HL-60 (cell line): Measurements from ENCODE around the gene CCDC159.

Source experiments
- DNase-seq, 2 experiments: peaks; one replicate each; pipeline ENCODE4 v3.0.0-alpha.2; 2010 to 2020; ENCODE audit warnings: low read depth in 1 of 2, low spot score in 1 of 2
- H3K27ac ChIP-seq: fragments of 250-450 bp; sonication (Bioruptor Pico); replicated peaks from 2 replicates; pipeline ENCODE4 v1.5.1; 2020; ENCODE audit warnings: mild to moderate bottlenecking, moderate library complexity
- H3K27me3 ChIP-seq: fragments of 250-450 bp; sonication (Bioruptor Pico); 2 replicates; pipeline ENCODE4 v1.5.1; 2021; ENCODE audit warnings: mild to moderate bottlenecking, moderate library complexity; ENCODE audit not compliant: insufficient read depth, poor library complexity, severe bottlenecking
- H3K4me3 ChIP-seq: replicated peaks from 2 replicates; pipeline ENCODE4 v1.5.1; 2011; ENCODE audit warnings: mild to moderate bottlenecking, control low read depth, low read length; ENCODE audit not compliant: insufficient read depth
- GABPA ChIP-seq: IDR thresholded peaks from 2 replicates; pipeline ENCODE4 v1.6.1; 2012; ENCODE audit warnings: low read depth
- POLR2AphosphoS5 ChIP-seq: IDR thresholded peaks from 2 replicates; pipeline ENCODE4 v1.6.1; 2012; ENCODE audit warnings: low read depth
- SPI1 ChIP-seq: IDR thresholded peaks from 2 replicates; pipeline ENCODE4 v1.6.1; 2012; ENCODE audit warnings: low read depth, mild to moderate bottlenecking, borderline replicate concordance
- TF ChIP-seq, protein P1 (sequence below): IDR thresholded peaks from one replicate; pipeline ENCODE4 v1.5.1; 2011; ENCODE audit warnings: low read length, control low read depth, inconsistent platforms; ENCODE audit not compliant: insufficient read depth
- TF ChIP-seq, protein P2 (sequence below): IDR thresholded peaks from 2 replicates; pipeline ENCODE4 v1.6.1; 2012; ENCODE audit warnings: low read depth; ENCODE audit not compliant: insufficient replicate concordance

Gene CCDC159

DNA sequence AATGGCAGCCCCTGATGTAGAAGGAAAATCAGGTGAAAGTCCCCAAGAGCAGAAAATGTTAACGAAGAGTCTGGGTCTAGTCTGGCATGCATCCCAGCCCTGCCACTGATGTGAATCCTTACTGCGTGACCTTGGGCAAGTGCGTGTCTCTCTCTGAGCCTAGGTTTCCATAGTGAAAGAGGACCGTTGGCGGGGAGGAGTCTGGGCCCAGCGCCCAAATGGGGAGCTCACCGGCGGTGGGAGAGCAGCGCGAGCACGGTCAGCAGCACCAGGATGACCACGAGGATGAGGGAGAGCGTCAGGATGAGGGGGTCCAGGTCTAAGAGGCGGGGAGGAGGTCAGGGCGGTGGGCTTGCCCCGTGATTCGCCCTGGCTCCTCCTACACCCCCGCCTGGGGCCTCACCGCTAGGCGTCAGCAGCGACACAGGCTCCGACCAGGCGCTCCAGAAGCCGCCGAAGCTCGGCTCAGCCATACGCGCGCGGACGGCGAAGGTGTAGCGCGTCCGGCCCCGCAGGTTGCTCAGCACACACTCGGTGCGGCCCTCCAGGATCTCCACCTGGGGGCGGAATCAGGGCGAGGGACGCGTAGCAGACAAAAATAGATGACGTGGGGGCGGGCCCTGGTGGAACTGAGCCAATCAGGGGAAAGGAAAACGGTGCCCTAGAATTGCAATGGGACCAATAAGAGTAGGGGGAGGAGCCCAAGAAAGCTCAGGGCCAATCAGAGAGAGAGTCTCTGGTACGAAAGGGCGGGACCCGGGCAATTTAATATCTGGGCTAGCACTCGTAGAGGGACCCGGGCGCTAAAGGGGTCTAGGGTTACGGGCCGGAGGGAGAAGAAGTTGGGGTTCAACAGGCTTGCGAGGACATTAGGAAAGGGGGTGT is 34.6 kb downstream of the CCDC159 start:
- H3K27me3 ChIP-seq = peaks cover 8% of the 10 kb centered on the region
- TF ChIP-seq POLR2AphosphoS5 (peak; percentile 84), GABPA (no peak)
- TF ChIP-seq, protein P1, sequence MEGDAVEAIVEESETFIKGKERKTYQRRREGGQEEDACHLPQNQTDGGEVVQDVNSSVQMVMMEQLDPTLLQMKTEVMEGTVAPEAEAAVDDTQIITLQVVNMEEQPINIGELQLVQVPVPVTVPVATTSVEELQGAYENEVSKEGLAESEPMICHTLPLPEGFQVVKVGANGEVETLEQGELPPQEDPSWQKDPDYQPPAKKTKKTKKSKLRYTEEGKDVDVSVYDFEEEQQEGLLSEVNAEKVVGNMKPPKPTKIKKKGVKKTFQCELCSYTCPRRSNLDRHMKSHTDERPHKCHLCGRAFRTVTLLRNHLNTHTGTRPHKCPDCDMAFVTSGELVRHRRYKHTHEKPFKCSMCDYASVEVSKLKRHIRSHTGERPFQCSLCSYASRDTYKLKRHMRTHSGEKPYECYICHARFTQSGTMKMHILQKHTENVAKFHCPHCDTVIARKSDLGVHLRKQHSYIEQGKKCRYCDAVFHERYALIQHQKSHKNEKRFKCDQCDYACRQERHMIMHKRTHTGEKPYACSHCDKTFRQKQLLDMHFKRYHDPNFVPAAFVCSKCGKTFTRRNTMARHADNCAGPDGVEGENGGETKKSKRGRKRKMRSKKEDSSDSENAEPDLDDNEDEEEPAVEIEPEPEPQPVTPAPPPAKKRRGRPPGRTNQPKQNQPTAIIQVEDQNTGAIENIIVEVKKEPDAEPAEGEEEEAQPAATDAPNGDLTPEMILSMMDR = peak; percentile 67
- TF ChIP-seq, protein P2, sequence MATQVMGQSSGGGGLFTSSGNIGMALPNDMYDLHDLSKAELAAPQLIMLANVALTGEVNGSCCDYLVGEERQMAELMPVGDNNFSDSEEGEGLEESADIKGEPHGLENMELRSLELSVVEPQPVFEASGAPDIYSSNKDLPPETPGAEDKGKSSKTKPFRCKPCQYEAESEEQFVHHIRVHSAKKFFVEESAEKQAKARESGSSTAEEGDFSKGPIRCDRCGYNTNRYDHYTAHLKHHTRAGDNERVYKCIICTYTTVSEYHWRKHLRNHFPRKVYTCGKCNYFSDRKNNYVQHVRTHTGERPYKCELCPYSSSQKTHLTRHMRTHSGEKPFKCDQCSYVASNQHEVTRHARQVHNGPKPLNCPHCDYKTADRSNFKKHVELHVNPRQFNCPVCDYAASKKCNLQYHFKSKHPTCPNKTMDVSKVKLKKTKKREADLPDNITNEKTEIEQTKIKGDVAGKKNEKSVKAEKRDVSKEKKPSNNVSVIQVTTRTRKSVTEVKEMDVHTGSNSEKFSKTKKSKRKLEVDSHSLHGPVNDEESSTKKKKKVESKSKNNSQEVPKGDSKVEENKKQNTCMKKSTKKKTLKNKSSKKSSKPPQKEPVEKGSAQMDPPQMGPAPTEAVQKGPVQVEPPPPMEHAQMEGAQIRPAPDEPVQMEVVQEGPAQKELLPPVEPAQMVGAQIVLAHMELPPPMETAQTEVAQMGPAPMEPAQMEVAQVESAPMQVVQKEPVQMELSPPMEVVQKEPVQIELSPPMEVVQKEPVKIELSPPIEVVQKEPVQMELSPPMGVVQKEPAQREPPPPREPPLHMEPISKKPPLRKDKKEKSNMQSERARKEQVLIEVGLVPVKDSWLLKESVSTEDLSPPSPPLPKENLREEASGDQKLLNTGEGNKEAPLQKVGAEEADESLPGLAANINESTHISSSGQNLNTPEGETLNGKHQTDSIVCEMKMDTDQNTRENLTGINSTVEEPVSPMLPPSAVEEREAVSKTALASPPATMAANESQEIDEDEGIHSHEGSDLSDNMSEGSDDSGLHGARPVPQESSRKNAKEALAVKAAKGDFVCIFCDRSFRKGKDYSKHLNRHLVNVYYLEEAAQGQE = no peak
- peak overlapping the region; percentile 64 for H3K4me3 ChIP-seq
- DNase-seq = peak; percentile 97 to 99
- peak overlapping the region; percentile 78 for H3K27ac ChIP-seq

DNA sequence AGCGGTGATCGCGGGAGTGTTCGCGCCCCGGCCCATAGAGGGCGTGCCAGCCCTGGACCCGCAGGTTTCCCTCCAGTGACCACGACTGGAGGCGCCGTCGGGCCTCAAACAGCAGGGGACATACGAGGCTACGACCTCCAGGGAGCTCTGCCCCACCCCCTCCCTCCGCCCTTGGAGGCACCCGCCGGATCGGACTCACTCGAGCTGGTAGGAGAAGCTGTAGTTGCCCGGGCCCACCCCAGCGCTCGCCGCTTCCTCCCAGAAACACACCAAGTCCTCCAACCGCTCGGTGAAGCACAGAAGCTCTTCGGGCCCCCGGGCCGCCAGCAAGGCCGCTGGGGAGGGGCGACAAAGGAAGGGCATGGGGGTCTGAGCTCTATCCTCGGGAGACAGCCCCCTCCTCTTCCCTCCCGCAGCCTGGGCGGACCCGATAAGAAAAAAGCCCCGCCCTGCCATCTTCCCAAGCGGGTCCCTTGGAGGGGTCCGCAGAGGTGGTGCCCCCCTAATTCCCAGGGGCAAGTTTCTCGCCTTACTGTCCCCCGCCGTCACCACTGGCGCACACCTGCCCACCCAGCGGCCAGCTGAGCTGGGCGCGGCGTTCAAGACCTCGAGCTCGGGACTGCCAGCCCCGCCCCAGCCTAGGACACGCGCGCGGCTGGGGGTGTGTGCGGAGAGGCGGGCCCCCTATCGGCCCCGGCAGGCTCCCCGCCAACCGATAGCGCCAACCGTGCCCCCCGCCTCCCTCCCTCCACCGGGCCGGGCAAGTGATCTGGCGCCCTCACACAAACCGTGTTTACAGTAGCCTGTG is 36.8 kb downstream of the CCDC159 start:
- peak; percentile 55 to 57 for DNase-seq
- peaks cover 8% of the 10 kb centered on the region for H3K27me3 ChIP-seq
- no peak overlapping the region for H3K27ac ChIP-seq
- H3K4me3 ChIP-seq = peak overlapping the region; percentile 37
- TF ChIP-seq GABPA (no peak), SPI1 (0 out of 2 replicates have a peak, but pooled peaks have one; percentile 9), POLR2AphosphoS5 (no peak)
- TF ChIP-seq, protein P1 = peak; percentile 82

DNA sequence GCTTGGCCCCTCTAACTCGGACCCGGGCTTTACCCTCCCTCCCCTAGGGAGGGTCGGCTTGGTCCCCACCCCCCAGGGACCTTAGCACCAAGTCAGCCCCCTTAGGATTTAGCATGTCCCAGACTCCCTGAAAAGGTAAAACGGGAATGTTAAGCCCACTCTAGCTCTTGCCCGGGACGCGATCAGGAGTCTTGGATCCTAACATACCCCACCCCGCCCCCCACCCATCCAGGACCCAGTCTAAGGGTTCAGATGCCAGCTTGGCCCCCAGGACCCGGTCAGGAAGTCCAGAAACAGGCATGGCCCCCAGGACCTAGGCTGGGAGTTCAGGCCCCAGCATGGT is 37.4 kb downstream of the CCDC159 start:
- TF ChIP-seq, protein P1 = no peak
- no peak for TF ChIP-seq POLR2AphosphoS5
- no peak for TF ChIP-seq SPI1
- TF ChIP-seq, protein P2 = no peak
- no peak for TF ChIP-seq GABPA
- no peak overlapping the region for H3K27ac ChIP-seq
- H3K27me3 ChIP-seq = peaks cover 8% of the 10 kb centered on the region
- H3K4me3 ChIP-seq = peak overlapping the region; percentile 37
- no peak for DNase-seq
